Gastroesophageal sphincter (tissue), 3 donors: ENCODE results near the gene KIF26B.

Experiments
- EP300 ChIP-seq: sonication (generic); formaldehyde crosslinking; IDR thresholded peaks from one replicate; pipeline ENCODE4 v1.6.1; 2017; ENCODE audit warnings: antibody characterized with exemption, mild to moderate bottlenecking
- POLR2A ChIP-seq, 2 donors: fragments of 450-650 bp; IDR thresholded peaks; one replicate each; pipeline ENCODE4 v1.6.1; 2017; ENCODE audit warnings: antibody characterized with exemption in 2 of 2, mild to moderate bottlenecking in 2 of 2, moderate library complexity in 1 of 2
- POLR2AphosphoS5 ChIP-seq: sonication (generic); formaldehyde crosslinking; IDR thresholded peaks from one replicate; pipeline ENCODE4 v1.6.1; 2017; ENCODE audit warnings: antibody characterized with exemption
- TF ChIP-seq, protein P1 (sequence below), 4 experiments: fragments of 200-600 bp in 2 of 4; fragments of 450-650 bp in 2 of 4; sonication (generic) in 1 of 4; IDR thresholded peaks; one replicate each; pipeline ENCODE4 v1.5.1; 2017 to 2019; ENCODE audit warnings: antibody characterized with exemption in 4 of 4, mild to moderate bottlenecking in 2 of 4, moderate library complexity in 2 of 4

DNA sequence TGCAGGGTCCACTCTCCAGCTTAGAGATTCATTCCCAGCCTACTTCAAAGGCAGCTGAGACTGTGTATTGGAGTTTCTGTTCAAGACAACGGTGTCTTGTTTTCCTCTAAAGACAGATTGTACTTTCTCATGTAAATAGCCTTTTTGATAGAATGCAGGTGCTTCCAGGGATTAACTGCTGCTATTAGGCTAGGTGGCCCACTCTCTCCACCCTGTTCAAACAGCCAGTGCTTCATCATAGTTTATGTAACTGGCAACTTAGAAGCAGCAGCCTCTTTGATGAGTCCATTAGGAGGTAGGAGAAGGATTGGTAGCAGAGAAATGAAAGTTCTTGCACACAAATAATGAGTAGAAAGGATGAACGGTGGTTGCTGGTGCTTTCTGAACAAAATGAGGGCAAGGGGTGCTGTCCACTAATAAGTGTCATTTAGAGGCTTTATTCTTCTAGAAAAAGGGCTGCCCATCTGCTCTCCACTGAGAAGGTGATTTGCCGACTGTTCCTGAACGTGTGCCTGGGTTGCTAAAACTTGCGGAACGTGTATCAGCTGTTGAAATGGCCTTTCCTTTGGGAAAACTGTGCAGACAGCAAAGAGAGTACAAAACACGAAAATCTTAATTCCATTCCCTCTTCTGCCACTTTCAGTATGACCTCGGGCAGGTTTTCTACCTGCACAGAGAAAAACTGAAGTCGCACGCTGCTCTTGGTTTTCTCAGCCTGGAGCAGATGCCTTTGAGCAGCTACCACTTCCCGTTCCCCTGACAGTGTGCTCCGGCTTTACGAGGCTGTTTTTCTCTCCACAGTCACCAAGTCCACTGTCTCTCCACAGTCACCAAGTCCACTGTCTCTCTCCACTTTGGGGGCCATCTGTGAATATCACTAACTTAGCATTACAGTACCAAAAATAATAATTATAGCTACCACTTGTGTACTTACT lies 228.9 kb downstream of the KIF26B start:
- TF ChIP-seq, protein P1, sequence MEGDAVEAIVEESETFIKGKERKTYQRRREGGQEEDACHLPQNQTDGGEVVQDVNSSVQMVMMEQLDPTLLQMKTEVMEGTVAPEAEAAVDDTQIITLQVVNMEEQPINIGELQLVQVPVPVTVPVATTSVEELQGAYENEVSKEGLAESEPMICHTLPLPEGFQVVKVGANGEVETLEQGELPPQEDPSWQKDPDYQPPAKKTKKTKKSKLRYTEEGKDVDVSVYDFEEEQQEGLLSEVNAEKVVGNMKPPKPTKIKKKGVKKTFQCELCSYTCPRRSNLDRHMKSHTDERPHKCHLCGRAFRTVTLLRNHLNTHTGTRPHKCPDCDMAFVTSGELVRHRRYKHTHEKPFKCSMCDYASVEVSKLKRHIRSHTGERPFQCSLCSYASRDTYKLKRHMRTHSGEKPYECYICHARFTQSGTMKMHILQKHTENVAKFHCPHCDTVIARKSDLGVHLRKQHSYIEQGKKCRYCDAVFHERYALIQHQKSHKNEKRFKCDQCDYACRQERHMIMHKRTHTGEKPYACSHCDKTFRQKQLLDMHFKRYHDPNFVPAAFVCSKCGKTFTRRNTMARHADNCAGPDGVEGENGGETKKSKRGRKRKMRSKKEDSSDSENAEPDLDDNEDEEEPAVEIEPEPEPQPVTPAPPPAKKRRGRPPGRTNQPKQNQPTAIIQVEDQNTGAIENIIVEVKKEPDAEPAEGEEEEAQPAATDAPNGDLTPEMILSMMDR (IDR thresholded peaks at IDR 0.05), result no peak
- peak; percentile 38 for TF ChIP-seq POLR2AphosphoS5
- no peak for TF ChIP-seq EP300
- TF ChIP-seq POLR2A (IDR thresholded peaks at IDR 0.05), result no peak
